ENCODE results near the gene RILPL2. TPM values are rescaled to one million over a fixed set of nuclear protein-coding genes. Genes with fewer than 3 reads are reported as not detected.
A peak's percentile ranks its signal among the peaks of the same experiment; 100 is the strongest.

RILPL2 gene
- total and polyA plus RNA-seq, 2 of the 13 experiments (the other 11 are each of a cell fraction or from before 2014, with no cell fraction given): 2.7 to 8.1 TPM

GRCh38 chr12:123389560-123390351, 46.7 kb downstream of the RILPL2 start (continued):
- no peak for TF ChIP-seq ARNT2 (CRISPR knock-in tag; IDR thresholded peaks at IDR 0.05; ENCODE audit: low read depth)
- TF ChIP-seq ZKSCAN8 (CRISPR knock-in tag; IDR thresholded peaks at IDR 0.05; ENCODE audit: borderline replicate concordance): no peak
- no peak for TF ChIP-seq ZBTB7A (CRISPR knock-in tag; IDR thresholded peaks at IDR 0.05)
- no peak for TF ChIP-seq MEIS1 (CRISPR knock-in tag; IDR thresholded peaks at IDR 0.05; ENCODE audit: borderline replicate concordance)
- TF ChIP-seq ZNF776 (CRISPR knock-in tag; IDR thresholded peaks at IDR 0.05): peak; percentile 60; the same call in 1 of the 2 replicates
- peak; percentile 59; the same call in 1 of the 2 replicates for TF ChIP-seq KDM3A (CRISPR knock-in tag; IDR thresholded peaks at IDR 0.05; ENCODE audit: low read depth)
- TF ChIP-seq MTF1 (CRISPR knock-in tag; IDR thresholded peaks at IDR 0.05): no peak
- TF ChIP-seq FOXA3 (CRISPR knock-in tag; IDR thresholded peaks at IDR 0.05): no peak
- no peak for TF ChIP-seq ZNF547 (CRISPR knock-in tag; IDR thresholded peaks at IDR 0.05)
- no peak for TF ChIP-seq ZNF160 (CRISPR knock-in tag; IDR thresholded peaks at IDR 0.05)
- TF ChIP-seq RXRB (CRISPR knock-in tag; IDR thresholded peaks at IDR 0.05; ENCODE audit: borderline replicate concordance): no peak
- no peak for TF ChIP-seq ZNF20 (CRISPR knock-in tag; IDR thresholded peaks at IDR 0.05)
- peak; percentile 74; the same call in 1 of the 2 replicates for TF ChIP-seq THRA (CRISPR knock-in tag; IDR thresholded peaks at IDR 0.05; ENCODE audit: borderline replicate concordance)
- TF ChIP-seq ARID5B (CRISPR knock-in tag; IDR thresholded peaks at IDR 0.05): no peak
- no peak for TF ChIP-seq ZNF782 (CRISPR knock-in tag; IDR thresholded peaks at IDR 0.05; ENCODE audit: borderline replicate concordance)
- TF ChIP-seq ATF6 (CRISPR knock-in tag; conservative IDR thresholded peaks at IDR 0.05): no peak
- no peak for TF ChIP-seq CREM (IDR thresholded peaks at IDR 0.05)
- TF ChIP-seq CREM (CRISPR knock-in tag; IDR thresholded peaks at IDR 0.05): no peak
- no peak for TF ChIP-seq ZNF329 (CRISPR knock-in tag; IDR thresholded peaks at IDR 0.05; ENCODE audit: low read depth)
- no peak for TF ChIP-seq HMGA1 (CRISPR knock-in tag; conservative IDR thresholded peaks at IDR 0.05)
- TF ChIP-seq ZNF850 (CRISPR knock-in tag; conservative IDR thresholded peaks at IDR 0.05): no peak
- TF ChIP-seq ZNF232 (CRISPR knock-in tag; IDR thresholded peaks at IDR 0.05; ENCODE audit: borderline replicate concordance): no peak

Measured in HepG2 (cell line).